ENCODE results near the gene BCL6B.

Gene BCL6B

GRCh38 chr17:7064261-7064660 is 41.4 kb downstream of the BCL6B start:
- no peak for DNase-seq

DNA sequence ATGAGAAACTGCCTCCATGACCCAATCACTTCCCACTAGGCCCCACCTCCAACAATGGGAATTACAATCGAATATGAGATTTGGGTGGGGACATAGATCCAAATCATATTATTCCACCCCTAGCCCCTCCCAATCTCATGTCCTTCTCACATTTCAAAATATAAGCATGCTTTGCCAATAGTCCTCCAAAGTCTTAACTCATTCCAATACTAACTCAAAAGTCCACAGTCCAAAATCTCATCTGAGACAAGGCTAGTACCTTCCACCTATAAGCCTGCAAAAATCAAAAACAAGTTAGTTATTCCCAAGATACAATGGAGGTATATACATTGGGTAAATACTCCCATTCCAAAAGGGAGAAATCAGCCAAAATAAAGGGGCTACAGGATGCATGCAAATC is 44.3 kb downstream of the BCL6B start:
- no peak for DNase-seq

GRCh38 chr17:7068268-7068667 is 45.4 kb downstream of the BCL6B start:
- no peak for DNase-seq

GRCh38 chr17:7070712-7071111 is 47.9 kb downstream of the BCL6B start:
- DNase-seq: no peak

GRCh38 chr17:7072406-7072805 is 49.6 kb downstream of the BCL6B start:
- no peak for DNase-seq

GRCh38 chr17:7074931-7075330 is 52.1 kb downstream of the BCL6B start:
- DNase-seq: no peak

DNA sequence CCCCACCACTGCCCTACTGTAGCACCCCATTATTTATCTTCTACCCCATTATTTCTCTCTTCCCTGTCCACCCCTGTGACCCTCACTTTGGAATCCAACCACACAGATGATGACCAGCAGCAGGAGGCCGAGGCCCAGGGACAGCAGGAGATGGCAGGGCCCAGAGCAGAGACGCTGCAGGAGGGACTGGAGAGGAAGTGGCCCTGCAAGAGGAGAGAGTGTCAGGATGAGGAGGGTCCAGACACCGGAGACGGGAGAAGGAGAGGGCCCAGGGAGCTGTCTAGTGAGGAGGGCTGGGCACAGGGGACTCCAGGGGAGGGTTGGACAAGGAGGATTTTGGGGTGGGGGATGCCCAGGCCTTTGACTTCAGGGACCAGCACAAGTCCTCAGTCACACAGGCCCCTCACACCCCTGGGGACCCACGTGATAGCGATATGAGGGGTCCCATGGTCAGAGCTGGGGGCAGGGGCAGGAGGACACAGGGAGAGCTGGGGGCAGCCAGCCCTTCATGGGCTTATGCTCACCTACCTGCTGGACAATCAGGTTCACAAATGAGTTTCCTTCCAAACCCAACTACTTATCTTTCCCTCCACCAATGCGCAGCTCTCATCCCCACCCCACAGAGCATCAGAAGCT is 55.2 kb downstream of the BCL6B start:
- DNase-seq: no peak

GRCh38 chr17:7078711-7079110 is 55.9 kb downstream of the BCL6B start:
- DNase-seq: no peak

All from activated gamma-delta T cell (primary cell).